Activated CD8-positive, alpha-beta T cell treated with anti-CD3 and anti-CD28 coated beads, Interleukin-2, amount 10 ng/mL, durations not matched to agents 7 days and 5 days (primary cell): ENCODE measurements around the gene TTC36. TPM values are rescaled to one million over a fixed set of nuclear protein-coding genes. Genes with fewer than 3 reads are reported as not detected.
"Not testable (repeated sequence)": the region's sequence is repeated elsewhere in the genome, so short reads cannot be mapped to it uniquely, and the experiment has no call there.

Experiments
- ATAC-seq: fragments of 150-1000 bp; cut with Tn5 transposase; one replicate; pipeline ENCODE4 v1.10.0; 2021; ENCODE audit warnings: moderate library complexity
- CTCF ChIA-PET: fragments of 350-600 bp; sonication (Branson Sonifier 250); formaldehyde crosslinking; loops from one replicate; lab custom pipeline; 2021; ENCODE audit warnings: antibody characterized with exemption; lab: Charles Lee
- POLR2A ChIA-PET: fragments of 350-600 bp; sonication (Branson Sonifier 250); formaldehyde crosslinking; loops from one replicate; lab custom pipeline; 2021; ENCODE audit warnings: antibody characterized with exemption; lab: Charles Lee
- DNase-seq: peaks from one replicate; pipeline ENCODE4 v3.0.0-alpha.2; 2020
- H3K27ac Mint-ChIP-seq: one replicate; pipeline ENCODE4 v1.8.0; 2021; ENCODE audit warnings: mild to moderate bottlenecking, mixed read lengths
- H3K27me3 Mint-ChIP-seq: one replicate; pipeline ENCODE4 v1.8.0; 2021; ENCODE audit warnings: low read depth, mixed read lengths
- H3K36me3 Mint-ChIP-seq: one replicate; pipeline ENCODE4 v1.8.0; 2021; ENCODE audit warnings: low read depth, mixed read lengths
- H3K4me1 Mint-ChIP-seq: one replicate; pipeline ENCODE4 v1.8.0; 2021; ENCODE audit warnings: low read depth, mixed read lengths
- H3K4me3 Mint-ChIP-seq: one replicate; pipeline ENCODE4 v1.8.0; 2021; ENCODE audit warnings: mild to moderate bottlenecking, mixed read lengths
- H3K9me3 Mint-ChIP-seq: one replicate; pipeline ENCODE4 v1.8.0; 2022; ENCODE audit warnings: mixed read lengths; ENCODE audit not compliant: insufficient read depth
- total RNA-seq, 2 experiments: library from RNA; stranded (reverse); gene quantifications; one replicate each; pipeline ENCODE4 v1.2.3, GENCODE V29; 2021

The TTC36 gene
- total RNA-seq, 2 experiments from 2014 or later: 0.37 to 0.99 TPM

DNA sequence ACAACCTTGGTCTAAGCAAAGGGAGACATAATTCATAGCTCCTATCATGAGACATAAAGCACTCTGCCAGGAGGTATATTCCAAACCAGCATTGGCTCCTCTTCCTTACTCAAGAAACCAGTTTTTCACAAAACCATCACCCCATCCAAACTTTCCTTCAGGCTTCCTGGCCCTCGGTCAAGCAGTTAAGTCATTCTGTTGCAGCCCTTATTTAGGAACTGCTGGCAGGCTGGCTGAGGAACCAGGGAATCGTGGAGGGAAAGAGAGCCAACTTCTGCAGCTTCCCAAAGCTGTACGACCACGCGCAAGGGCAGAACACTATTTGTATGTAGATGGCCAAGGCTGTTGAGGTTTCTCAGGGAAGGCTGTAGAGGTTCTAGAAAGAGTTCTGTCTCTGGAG is 37.8 kb downstream of the TTC36 start:
- no peak for ATAC-seq

DNA sequence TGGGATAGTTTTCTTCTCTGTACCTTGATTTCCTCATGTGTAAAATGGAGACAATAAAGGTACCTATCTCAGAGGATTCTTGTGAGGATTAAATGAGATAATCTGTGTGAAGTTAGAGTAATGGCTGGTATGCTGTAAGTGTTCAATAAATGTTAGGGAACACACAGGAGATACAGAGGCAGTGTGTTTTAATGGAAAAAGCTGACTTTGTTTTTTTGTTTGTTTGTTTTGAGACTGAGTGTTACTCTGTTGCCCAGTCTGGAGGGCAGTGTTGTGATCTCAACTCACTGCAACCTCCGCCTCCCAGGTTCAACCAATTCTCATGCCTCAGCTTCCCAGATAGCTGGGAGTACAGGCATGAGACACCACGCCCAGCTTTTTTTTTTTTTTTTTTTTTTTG is 42.4 kb downstream of the TTC36 start:
- ChIA-PET POLR2A (no interaction called here), CTCF (interaction anchor here (1.4 to 2.9 kb wide), 2 partner anchors 25 to 77 kb away, joined by 3 to 8 read pairs; no protein-coding TSS in a partner anchor)
- Mint-ChIP-seq H3K27me3 (no peaks in the 10 kb centered on the region), H3K27ac (no peak overlapping the region), H3K4me1 (peaks cover 36% of the 10 kb centered on the region), H3K36me3 (peaks cover 11% of the 10 kb centered on the region), H3K9me3 (no peaks in the 10 kb centered on the region), H3K4me3 (no peak overlapping the region)
- ATAC-seq (no peak), DNase-seq (no peak)

More for the DNA sequence above, 37.8 kb downstream of the TTC36 start:
- H3K4me3 Mint-ChIP-seq: peak overlapping the region; percentile 93
- no peaks in the 10 kb centered on the region for H3K9me3 Mint-ChIP-seq
- H3K4me1 Mint-ChIP-seq: peaks cover 16% of the 10 kb centered on the region
- ChIA-PET CTCF (interaction anchor here (0.9 kb wide), 1 partner anchor 58 kb away, joined by 3 read pairs; no protein-coding TSS in a partner anchor), POLR2A (no interaction called here)
- H3K27me3 Mint-ChIP-seq: no peaks in the 10 kb centered on the region
- DNase-seq: no peak
- H3K36me3 Mint-ChIP-seq: no peaks in the 10 kb centered on the region
- H3K27ac Mint-ChIP-seq: peak overlapping the region; percentile 50

DNA sequence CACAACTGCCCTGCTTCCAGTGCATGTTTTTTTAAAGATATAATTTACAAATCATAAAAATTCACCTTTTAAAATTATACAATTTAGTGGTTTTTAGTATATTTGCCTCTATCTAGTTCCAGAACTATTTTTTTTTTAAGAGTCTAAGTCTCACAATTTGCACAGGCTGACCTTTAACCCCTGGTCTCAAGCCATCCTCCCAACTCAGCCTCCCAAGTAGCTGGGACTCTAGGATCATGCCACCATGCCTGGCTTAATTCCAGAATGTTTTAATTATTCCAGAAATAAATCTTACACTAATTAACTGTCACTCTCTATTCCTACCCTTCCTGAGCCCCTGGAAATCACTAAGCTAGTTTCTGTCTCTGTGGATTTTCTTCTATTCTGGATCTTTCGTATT is 43.5 kb downstream of the TTC36 start:
- ATAC-seq (no peak), DNase-seq (no peak)
- POLR2A ChIA-PET: no interaction called here
- Mint-ChIP-seq H3K9me3 (no peaks in the 10 kb centered on the region), H3K36me3 (peaks cover 14% of the 10 kb centered on the region), H3K27ac (no peak overlapping the region), H3K4me1 (peaks cover 40% of the 10 kb centered on the region), H3K4me3 (no peak overlapping the region), H3K27me3 (no peaks in the 10 kb centered on the region)
- CTCF ChIA-PET: interaction anchor here (2.9 kb wide), 1 partner anchor 24 kb away, joined by 8 read pairs; no protein-coding TSS in a partner anchor

DNA sequence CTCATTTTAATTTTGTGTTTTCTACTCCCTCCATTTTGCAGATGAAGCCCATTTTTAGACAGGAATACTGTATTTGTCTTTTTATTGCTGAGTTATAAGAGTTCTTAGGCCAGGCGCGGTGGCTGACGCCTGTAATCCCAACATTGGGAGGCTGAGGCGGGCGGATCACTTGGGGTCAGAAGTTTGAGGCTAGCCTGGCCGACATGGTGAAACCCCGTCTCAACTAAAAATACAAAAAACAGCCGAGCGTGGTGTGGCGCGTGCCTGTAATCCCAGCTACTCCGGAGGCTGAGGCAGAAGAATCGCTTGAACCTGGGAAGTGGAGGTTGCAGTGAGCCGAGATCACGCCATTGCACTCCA is 44.4 kb downstream of the TTC36 start:
- POLR2A ChIA-PET: interaction anchor here (0.6 to 1.0 kb wide), 4 partner anchors 14 to 1243 kb away, joined by 3 read pairs; partner anchors contain the start of gene DDX6
- not testable (repeated sequence) for ATAC-seq, H3K27me3 Mint-ChIP-seq, H3K9me3 Mint-ChIP-seq
- peak; percentile 35 for DNase-seq
- CTCF ChIA-PET: interaction anchor here (2.7 kb wide), 1 partner anchor 23 kb away, joined by 13 read pairs; no protein-coding TSS in a partner anchor
- peak overlapping the region; percentile 91 for H3K27ac Mint-ChIP-seq
- peak overlapping the region; percentile 94 for H3K4me3 Mint-ChIP-seq
- peaks cover 41% of the 10 kb centered on the region for H3K4me1 Mint-ChIP-seq
- H3K36me3 Mint-ChIP-seq: peaks cover 22% of the 10 kb centered on the region

DNA sequence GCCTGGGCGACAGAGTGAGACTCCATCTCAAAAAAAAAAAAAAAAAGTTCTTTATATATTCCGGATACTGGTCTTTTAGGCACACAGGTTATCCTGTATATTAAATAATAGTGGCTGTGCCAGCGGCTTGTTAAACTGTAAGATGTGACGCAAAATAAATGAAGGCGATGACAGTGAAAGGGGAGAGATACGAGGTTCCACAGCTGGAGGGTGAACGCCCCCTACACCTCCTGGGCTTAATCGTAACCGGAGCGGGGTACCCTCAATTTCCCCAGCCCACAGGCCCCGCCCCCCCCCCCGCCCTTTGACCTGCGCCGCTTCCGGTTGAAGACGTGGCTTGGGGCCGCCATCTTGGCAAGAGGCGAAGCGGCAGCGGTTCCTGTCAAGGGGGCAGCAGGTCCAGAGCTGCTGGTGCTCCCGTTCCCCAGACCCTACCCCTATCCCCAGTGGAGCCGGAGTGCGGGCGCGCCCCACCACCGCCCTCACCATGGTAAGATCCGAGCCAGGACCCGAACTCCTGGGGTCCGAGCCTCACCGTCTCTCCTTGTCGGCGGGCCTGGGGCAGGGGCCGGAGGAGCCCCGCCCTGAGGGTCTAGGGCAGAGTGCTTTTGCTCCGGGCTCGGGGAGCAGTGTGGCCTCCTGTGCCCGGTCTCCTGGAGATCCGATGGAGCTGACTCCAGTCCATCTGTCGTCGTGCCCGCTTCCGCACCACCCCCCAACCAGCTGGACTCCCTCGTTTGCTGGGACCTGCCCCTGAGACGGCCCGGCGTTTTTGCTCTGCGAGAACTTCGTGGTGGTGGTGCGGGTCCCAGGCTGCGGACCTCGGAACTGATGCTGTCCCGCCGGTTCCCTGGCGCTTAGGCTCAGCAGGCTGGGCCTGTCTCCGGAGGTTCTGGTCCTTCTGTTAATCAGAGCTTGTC is 45.0 kb downstream of the TTC36 start, which contains the start of gene ARCN1:
Gene ARCN1, plus strand, starts transcription at position 349 of the 920 bp plus-strand sequence. Its CDS starts 139 bp downstream, at position 488.
- DNase-seq: peak; percentile 84
- H3K4me1 Mint-ChIP-seq: peaks cover 45% of the 10 kb centered on the region
- no peaks in the 10 kb centered on the region for H3K9me3 Mint-ChIP-seq
- H3K27ac Mint-ChIP-seq: peak within 1 kb of the TSS; percentile 91
- peak; percentile 84 for ATAC-seq
- H3K4me3 Mint-ChIP-seq: peak within 1 kb of the TSS; percentile 94
- H3K27me3 Mint-ChIP-seq: no peaks in the 10 kb centered on the region
- H3K36me3 Mint-ChIP-seq: peaks cover 24% of the 10 kb centered on the region
- ChIA-PET POLR2A (interaction anchor here (0.6 to 1.6 kb wide), 9 partner anchors 15 to 1244 kb away, joined by 3 to 4 read pairs (median 3); partner anchors contain the start of genes CD3E, DDX6 and PHLDB1), CTCF (interaction anchor here (1.0 to 2.7 kb wide), 5 partner anchors 23 to 765 kb away, joined by 3 to 13 read pairs (median 4); no protein-coding TSS in a partner anchor)

DNA sequence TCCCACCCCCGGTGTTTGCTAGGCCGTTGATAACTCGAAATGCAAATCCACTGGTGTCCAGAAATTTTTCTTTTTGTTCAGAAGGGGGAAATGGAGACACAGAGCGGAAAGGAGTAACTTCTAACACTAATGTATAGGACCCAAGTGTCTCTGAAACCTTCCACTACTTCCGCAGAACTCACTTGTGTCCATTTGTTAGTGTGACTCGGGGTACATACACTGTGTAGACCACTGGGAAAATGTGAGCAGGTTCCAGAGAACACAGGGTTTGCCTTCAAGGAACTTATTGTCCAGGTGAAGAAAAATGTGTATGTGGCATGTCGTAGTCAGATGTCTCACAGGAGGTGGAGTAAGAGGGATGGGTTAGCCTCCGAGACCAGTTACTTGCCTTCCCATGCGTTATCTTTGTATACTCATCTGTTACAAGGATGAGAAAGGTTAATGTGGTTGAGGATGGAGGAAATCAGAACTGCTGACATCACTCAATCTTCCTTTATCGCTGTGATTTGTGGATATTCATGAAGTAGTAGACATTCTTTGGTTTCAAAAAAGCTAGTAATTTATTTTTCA is 45.8 kb downstream of the TTC36 start:
- H3K9me3 Mint-ChIP-seq: no peaks in the 10 kb centered on the region
- peaks cover 47% of the 10 kb centered on the region for H3K4me1 Mint-ChIP-seq
- peaks cover 28% of the 10 kb centered on the region for H3K36me3 Mint-ChIP-seq
- peak; percentile 57 for ATAC-seq
- peak overlapping the region; percentile 91 for H3K27ac Mint-ChIP-seq
- peak overlapping the region; percentile 94 for H3K4me3 Mint-ChIP-seq
- CTCF ChIA-PET: interaction anchor here (1.0 to 2.7 kb wide), 5 partner anchors 22 to 766 kb away, joined by 3 to 13 read pairs (median 4); no protein-coding TSS in a partner anchor
- no peaks in the 10 kb centered on the region for H3K27me3 Mint-ChIP-seq
- POLR2A ChIA-PET: interaction anchor here (0.8 to 1.6 kb wide), 5 partner anchors 22 to 268 kb away, joined by 3 to 4 read pairs (median 3); partner anchors contain the start of genes CD3E and PHLDB1
- peak; percentile 42 for DNase-seq

DNA sequence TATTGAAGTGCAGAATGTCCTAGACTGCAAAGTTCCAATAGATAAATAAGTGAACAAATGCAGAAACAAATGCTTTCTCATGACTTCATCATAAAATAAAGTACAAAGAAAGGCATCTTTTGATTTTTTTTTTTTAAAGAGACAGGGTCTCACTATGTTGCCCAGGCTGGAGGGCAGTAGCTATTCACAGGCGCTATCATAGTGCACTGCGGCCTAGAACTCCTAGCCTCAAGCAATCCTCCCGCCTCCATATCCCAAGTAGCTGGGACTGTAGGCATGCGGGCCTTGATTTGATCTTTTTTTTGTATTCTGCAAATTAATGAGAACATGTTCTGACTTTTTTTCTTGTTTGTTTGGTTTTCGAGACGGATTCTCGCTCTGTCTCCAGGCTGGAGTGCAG is 47.4 kb downstream of the TTC36 start:
- POLR2A ChIA-PET: no interaction called here
- H3K36me3 Mint-ChIP-seq: peaks cover 31% of the 10 kb centered on the region
- CTCF ChIA-PET: no interaction called here
- no peak overlapping the region for H3K4me3 Mint-ChIP-seq
- DNase-seq (no peak), ATAC-seq (no peak)
- no peaks in the 10 kb centered on the region for H3K9me3 Mint-ChIP-seq
- peaks cover 51% of the 10 kb centered on the region for H3K4me1 Mint-ChIP-seq
- H3K27ac Mint-ChIP-seq: no peak overlapping the region
- H3K27me3 Mint-ChIP-seq: no peaks in the 10 kb centered on the region

DNA sequence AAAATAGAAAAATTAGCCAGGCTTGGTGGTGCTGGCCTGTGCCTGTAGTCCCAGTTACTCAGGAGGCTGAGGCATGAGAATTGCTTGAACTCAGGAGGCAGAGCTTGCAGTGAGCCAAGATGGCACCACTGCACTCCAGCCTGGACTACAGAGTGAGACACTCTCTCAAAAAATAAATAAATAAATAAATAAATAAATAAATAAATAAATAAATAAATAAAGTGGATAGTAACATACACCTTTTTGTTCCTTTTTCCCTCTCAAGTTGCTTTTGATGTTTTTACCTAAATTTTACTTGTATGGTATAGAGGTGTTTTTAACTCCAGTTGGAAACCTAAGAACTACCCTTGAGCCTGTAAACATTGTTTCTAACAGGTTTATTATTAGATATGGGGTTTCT is 50.7 kb downstream of the TTC36 start:
- H3K9me3 Mint-ChIP-seq, H3K27ac Mint-ChIP-seq, ATAC-seq, H3K4me3 Mint-ChIP-seq, H3K27me3 Mint-ChIP-seq, DNase-seq, POLR2A ChIA-PET: not testable (repeated sequence)
- Mint-ChIP-seq H3K4me1 (peaks cover 39% of the 10 kb centered on the region), H3K36me3 (peaks cover 34% of the 10 kb centered on the region)
- CTCF ChIA-PET: interaction anchor here (1.2 kb wide), 1 partner anchor 17 kb away, joined by 3 read pairs; no protein-coding TSS in a partner anchor

Other genes starting within 250 kb of the TTC36 start
- gene CD3E, start 222.7 kb upstream of the TTC36 start, total RNA-seq: 100 to 1,000 TPM; 515 to 530 TPM
- 100 to 1,000 TPM; 541 to 588 TPM for gene CD3D, start 184.8 kb upstream of the TTC36 start, total RNA-seq
- 100 to 1,000 TPM; 227 to 232 TPM for gene CD3G, start 183.1 kb upstream of the TTC36 start, total RNA-seq
- gene UBE4A, start 167.9 kb upstream of the TTC36 start, total RNA-seq: 10 to 100 TPM; 38.5 to 39.8 TPM
- 100 to 1,000 TPM; 275 to 298 TPM for gene ATP5MG, start 125.9 kb upstream of the TTC36 start, total RNA-seq
- 10 to 100 TPM; 83.1 to 86.7 TPM for gene KMT2A, start 91.0 kb upstream of the TTC36 start, total RNA-seq
- 1 to 10 TPM; 6.1 to 8.9 TPM for gene TMEM25, start 3.7 kb downstream of the TTC36 start, total RNA-seq
- gene IFT46, start 38.5 kb downstream of the TTC36 start, total RNA-seq: 10 to 100 TPM; 12.0 to 12.3 TPM
- 100 to 1,000 TPM; 106 to 109 TPM for gene ARCN1, start 44.9 kb downstream of the TTC36 start, total RNA-seq
- gene PHLDB1, start 80.1 kb downstream of the TTC36 start, total RNA-seq: under 1 TPM; 0.63 to 0.76 TPM
- gene TREH, start 152.2 kb downstream of the TTC36 start, total RNA-seq: not detected